Osteocyte (in vitro differentiated cells): ENCODE measurements around the gene NOL11. TPM values are rescaled to one million over a fixed set of nuclear protein-coding genes. Genes with fewer than 3 reads are reported as not detected.

Experiments used
- DNase-seq: peaks from one replicate; pipeline ENCODE4 v3.0.0; 2021; ENCODE audit warnings: mixed read lengths; ENCODE audit not compliant: unreplicated experiment; ENCODE audit errors: extremely low spot score
- H3K27ac Mint-ChIP-seq: one replicate; pipeline ENCODE4 v1.8.0; 2021; ENCODE audit warnings: mild to moderate bottlenecking, mixed read lengths; ENCODE audit not compliant: unreplicated experiment
- H3K27me3 Mint-ChIP-seq: one replicate; pipeline ENCODE4 v1.8.0; 2021; ENCODE audit warnings: mixed read lengths; ENCODE audit not compliant: unreplicated experiment
- H3K36me3 Mint-ChIP-seq: one replicate; pipeline ENCODE4 v1.8.0; 2021; ENCODE audit warnings: mixed read lengths; ENCODE audit not compliant: unreplicated experiment
- H3K4me1 Mint-ChIP-seq: one replicate; pipeline ENCODE4 v1.8.0; 2021; ENCODE audit warnings: mixed read lengths; ENCODE audit not compliant: unreplicated experiment
- H3K4me3 Mint-ChIP-seq: one replicate; pipeline ENCODE4 v1.8.0; 2021; ENCODE audit warnings: mild to moderate bottlenecking, moderate library complexity, mixed read lengths; ENCODE audit not compliant: unreplicated experiment
- H3K9me3 Mint-ChIP-seq: one replicate; pipeline ENCODE4 v1.8.0; 2021; ENCODE audit warnings: mixed read lengths; ENCODE audit not compliant: unreplicated experiment
- CTCF ChIP-seq: fragments of 200-600 bp; sonication (generic); IDR thresholded peaks from 2 replicates; pipeline ENCODE4 v1.5.0; 2021; ENCODE audit warnings: antibody characterized with exemption, mild to moderate bottlenecking, moderate library complexity
- long read RNA-seq: library from polyadenylated mRNA; unstranded; transcript quantifications from one replicate; pipeline ENCODE4 v2.0.0, GENCODE V29; 2021
- total RNA-seq: library from RNA; stranded (reverse); gene quantifications from 2 replicates; pipeline ENCODE4 v1.2.1, GENCODE V29; 2021

NOL11 gene
- 30.1 and 32.2 TPM in 2 replicates for total RNA-seq
- long read RNA-seq, transcript NOL11-201 (18 exons, 2,947 nt), result major isoform, 315 of 363 reads
- long read RNA-seq, partial matches to known transcripts, result 40 of 363 reads
- long read RNA-seq, other reads (novel, unspliced or antisense), result 8 of 363 reads

- no peaks in the 10 kb centered on the region for H3K27me3 Mint-ChIP-seq
- DNase-seq, result peak; percentile 100
- no peaks in the 10 kb centered on the region for H3K9me3 Mint-ChIP-seq
- peaks cover 19% of the 10 kb centered on the region for H3K36me3 Mint-ChIP-seq
- peaks cover 21% of the 10 kb centered on the region for H3K4me1 Mint-ChIP-seq
- H3K27ac Mint-ChIP-seq, result peak within 1 kb of the TSS; percentile 96
- TF ChIP-seq CTCF, result peak; percentile 94
- H3K4me3 Mint-ChIP-seq, result peak within 1 kb of the TSS; percentile 96
These were observed at the start of gene NOL11 for GRCh38 chr17:67717624-67718324. Gene NOL11, plus strand, starts transcription at chr17:67717936. Its CDS starts 12 bp downstream, at chr17:67717948.

- Mint-ChIP-seq H3K36me3 (no peaks in the 10 kb centered on the region), H3K27me3 (no peaks in the 10 kb centered on the region), H3K9me3 (no peaks in the 10 kb centered on the region), H3K27ac (no peak overlapping the region), H3K4me3 (no peak overlapping the region), H3K4me1 (no peaks in the 10 kb centered on the region)
- no peak for DNase-seq
- TF ChIP-seq CTCF, result no peak
These were observed 46.2 kb upstream of the NOL11 start for GRCh38 chr17:67671493-67671892.

- Mint-ChIP-seq H3K27ac (no peak overlapping the region), H3K4me3 (no peak overlapping the region), H3K4me1 (no peaks in the 10 kb centered on the region), H3K9me3 (no peaks in the 10 kb centered on the region), H3K27me3 (no peaks in the 10 kb centered on the region), H3K36me3 (peaks cover 3% of the 10 kb centered on the region)
- no peak for DNase-seq
- no peak for TF ChIP-seq CTCF
These were observed 45.0 kb upstream of the NOL11 start for GRCh38 chr17:67672592-67673335.

GRCh38 chr17:67675481-67675880 lies 42.3 kb upstream of the NOL11 start:
- TF ChIP-seq CTCF, result no peak
- H3K4me3 Mint-ChIP-seq, result no peak overlapping the region
- peaks cover 3% of the 10 kb centered on the region for H3K36me3 Mint-ChIP-seq
- no peak for DNase-seq
- no peaks in the 10 kb centered on the region for H3K9me3 Mint-ChIP-seq
- H3K27me3 Mint-ChIP-seq, result no peaks in the 10 kb centered on the region
- no peaks in the 10 kb centered on the region for H3K4me1 Mint-ChIP-seq
- no peak overlapping the region for H3K27ac Mint-ChIP-seq

- Mint-ChIP-seq H3K27me3 (no peaks in the 10 kb centered on the region), H3K27ac (no peak overlapping the region), H3K9me3 (no peaks in the 10 kb centered on the region), H3K36me3 (peaks cover 3% of the 10 kb centered on the region), H3K4me1 (no peaks in the 10 kb centered on the region), H3K4me3 (no peak overlapping the region)
- no peak for DNase-seq
- TF ChIP-seq CTCF, result no peak
These were observed 41.4 kb upstream of the NOL11 start for GRCh38 chr17:67676305-67676704.
